Peyer's patch (tissue), 4 donors: Measurements from ENCODE around the gene FOXS1.

Source experiments
- POLR2A ChIP-seq, 2 donors: fragments of 450-650 bp; IDR thresholded peaks; one replicate each; pipeline ENCODE4 v1.5.1; 2017; ENCODE audit warnings: antibody characterized with exemption in 2 of 2, mild to moderate bottlenecking in 2 of 2, moderate library complexity in 2 of 2
- TF ChIP-seq, protein P1 (sequence below), 6 experiments: fragments of 450-650 bp in 4 of 6; fragments of 200-600 bp in 2 of 6; sonication (generic) in 1 of 6; IDR thresholded peaks; one replicate each; pipeline ENCODE4 v1.5.1; 2017 to 2019; ENCODE audit warnings: antibody characterized with exemption in 6 of 6, mild to moderate bottlenecking in 3 of 6, moderate library complexity in 1 of 6

DNA sequence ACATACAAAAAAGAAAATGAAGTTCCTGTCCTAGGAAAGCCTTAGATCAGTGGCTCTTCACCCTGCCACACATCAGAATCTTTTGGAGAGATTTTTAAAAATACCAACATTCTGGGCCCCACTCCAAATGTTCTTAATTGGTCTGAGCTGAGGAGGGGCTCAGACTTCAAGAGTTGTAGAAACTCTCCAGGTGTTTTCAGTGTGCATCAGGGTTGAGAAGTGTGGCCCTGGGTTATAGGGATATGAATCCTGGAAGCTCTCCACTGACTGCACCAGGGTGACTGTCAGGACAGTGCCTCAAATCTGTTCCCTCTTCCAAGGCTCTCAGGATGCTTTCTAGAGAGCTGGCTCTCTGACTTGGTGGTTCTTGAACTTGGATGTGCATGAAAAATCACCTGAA is 31.8 kb downstream of the FOXS1 start:
- TF ChIP-seq, protein P1, sequence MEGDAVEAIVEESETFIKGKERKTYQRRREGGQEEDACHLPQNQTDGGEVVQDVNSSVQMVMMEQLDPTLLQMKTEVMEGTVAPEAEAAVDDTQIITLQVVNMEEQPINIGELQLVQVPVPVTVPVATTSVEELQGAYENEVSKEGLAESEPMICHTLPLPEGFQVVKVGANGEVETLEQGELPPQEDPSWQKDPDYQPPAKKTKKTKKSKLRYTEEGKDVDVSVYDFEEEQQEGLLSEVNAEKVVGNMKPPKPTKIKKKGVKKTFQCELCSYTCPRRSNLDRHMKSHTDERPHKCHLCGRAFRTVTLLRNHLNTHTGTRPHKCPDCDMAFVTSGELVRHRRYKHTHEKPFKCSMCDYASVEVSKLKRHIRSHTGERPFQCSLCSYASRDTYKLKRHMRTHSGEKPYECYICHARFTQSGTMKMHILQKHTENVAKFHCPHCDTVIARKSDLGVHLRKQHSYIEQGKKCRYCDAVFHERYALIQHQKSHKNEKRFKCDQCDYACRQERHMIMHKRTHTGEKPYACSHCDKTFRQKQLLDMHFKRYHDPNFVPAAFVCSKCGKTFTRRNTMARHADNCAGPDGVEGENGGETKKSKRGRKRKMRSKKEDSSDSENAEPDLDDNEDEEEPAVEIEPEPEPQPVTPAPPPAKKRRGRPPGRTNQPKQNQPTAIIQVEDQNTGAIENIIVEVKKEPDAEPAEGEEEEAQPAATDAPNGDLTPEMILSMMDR (IDR thresholded peaks at IDR 0.05): no peak
- TF ChIP-seq POLR2A (IDR thresholded peaks at IDR 0.05): no peak
